Activated B cell treated with CpG ODN at 0.5 μM for 24 hours (primary cell): ENCODE results near the gene AICDA. TPM values are rescaled to one million over a fixed set of nuclear protein-coding genes. Genes with fewer than 3 reads are reported as not detected.
A peak's percentile ranks its signal among the peaks of the same experiment; 100 is the strongest.

Experiments used
- ATAC-seq: fragments of 200-7000 bp; cut with Tn5 transposase; one replicate; pipeline ENCODE4 v1.10.0; 2021; ENCODE audit warnings: low read depth, mild to moderate bottlenecking, moderate library complexity
- CTCF ChIA-PET: fragments of 350-600 bp; sonication (Branson Sonifier 250); formaldehyde crosslinking; loops from one replicate; lab custom pipeline; 2021; ENCODE audit warnings: antibody characterized with exemption; lab: Charles Lee
- POLR2A ChIA-PET: fragments of 350-600 bp; sonication (Branson Sonifier 250); formaldehyde crosslinking; loops from one replicate; lab custom pipeline; 2021; ENCODE audit warnings: antibody characterized with exemption; lab: Charles Lee
- DNase-seq: peaks from one replicate; pipeline ENCODE4 v3.0.0; 2022
- H3K27ac Mint-ChIP-seq: one replicate; pipeline ENCODE4 v1.8.0; 2020; ENCODE audit warnings: mixed read lengths
- H3K27me3 Mint-ChIP-seq: one replicate; pipeline ENCODE4 v1.8.0; 2021; ENCODE audit warnings: mixed read lengths
- H3K36me3 Mint-ChIP-seq: one replicate; pipeline ENCODE4 v1.8.0; 2021; ENCODE audit warnings: low read depth, mixed read lengths
- H3K4me1 Mint-ChIP-seq: one replicate; pipeline ENCODE4 v1.8.0; 2021; ENCODE audit warnings: mixed read lengths
- H3K4me3 Mint-ChIP-seq: one replicate; pipeline ENCODE4 v1.8.0; 2020; ENCODE audit warnings: mild to moderate bottlenecking, mixed read lengths
- H3K9me3 Mint-ChIP-seq: one replicate; pipeline ENCODE4 v1.8.0; 2020; ENCODE audit warnings: mixed read lengths
- CTCF ChIP-seq: fragments of 200-600 bp; IDR thresholded peaks from one replicate; pipeline ENCODE4 v1.8.0; 2022; ENCODE audit warnings: antibody characterized with exemption, mild to moderate bottlenecking
- intact Hi-C: fragments of 100-400 bp; cut with micrococcal nuclease; formaldehyde crosslinking; loops from one replicate; pipeline ENCODE4 v1.15.1; 2024
- total RNA-seq: library from RNA; stranded (reverse); gene quantifications from 2 replicates; pipeline ENCODE4 v1.2.3, GENCODE V29; 2022

AICDA gene
- 3.6 and 7.7 TPM in 2 replicates for total RNA-seq

- H3K27me3 Mint-ChIP-seq: no peaks in the 10 kb centered on the region
- H3K36me3 Mint-ChIP-seq: no peaks in the 10 kb centered on the region
- TF ChIP-seq CTCF: no peak
- ChIA-PET POLR2A (no interaction called here), CTCF (interaction anchor here (1.2 kb wide), 1 partner anchor 68 kb away, joined by 3 read pairs; no protein-coding TSS in a partner anchor)
- peak within 1 kb of the TSS; percentile 28 for H3K4me3 Mint-ChIP-seq
- ATAC-seq (no peak), DNase-seq (no peak)
- H3K4me1 Mint-ChIP-seq: peaks cover 29% of the 10 kb centered on the region
- no peak within 1 kb of the TSS for H3K27ac Mint-ChIP-seq
- intact Hi-C loops: no loop called here
- no peaks in the 10 kb centered on the region for H3K9me3 Mint-ChIP-seq
Observed at GRCh38 chr12:8612629-8613028, at the start of gene AICDA. Gene AICDA, minus strand, starts transcription at chr12:8612859. Its CDS starts 92 bp downstream, at chr12:8612767.

- ATAC-seq: no peak
- POLR2A ChIA-PET: no interaction called here
- Mint-ChIP-seq H3K27ac (no peak overlapping the region), H3K9me3 (no peaks in the 10 kb centered on the region), H3K4me1 (no peaks in the 10 kb centered on the region), H3K27me3 (peaks cover 2% of the 10 kb centered on the region), H3K36me3 (no peaks in the 10 kb centered on the region), H3K4me3 (no peak overlapping the region)
- no peak for TF ChIP-seq CTCF
- DNase-seq: no peak
- intact Hi-C loops: no loop called here
- CTCF ChIA-PET: no interaction called here
Observed at GRCh38 chr12:8661751-8662150, 49.1 kb upstream of the AICDA start.

- no peaks in the 10 kb centered on the region for H3K9me3 Mint-ChIP-seq
- H3K4me1 Mint-ChIP-seq: no peaks in the 10 kb centered on the region
- CTCF ChIA-PET: interaction anchor here (0.6 to 1.5 kb wide), 3 partner anchors 162 to 230 kb away, joined by 3 to 10 read pairs (median 3); no protein-coding TSS in a partner anchor
- peaks cover 2% of the 10 kb centered on the region for H3K27me3 Mint-ChIP-seq
- ATAC-seq (no peak), DNase-seq (no peak)
- no peak overlapping the region for H3K27ac Mint-ChIP-seq
- intact Hi-C loops: no loop called here
- POLR2A ChIA-PET: no interaction called here
- TF ChIP-seq CTCF: no peak
- H3K36me3 Mint-ChIP-seq: no peaks in the 10 kb centered on the region
- no peak overlapping the region for H3K4me3 Mint-ChIP-seq
Observed at GRCh38 chr12:8661016-8661415, 48.4 kb upstream of the AICDA start.

GRCh38 chr12:8658346-8658745, 45.7 kb upstream of the AICDA start:
- intact Hi-C loops: no loop called here
- Mint-ChIP-seq H3K4me3 (no peak overlapping the region), H3K9me3 (no peaks in the 10 kb centered on the region), H3K36me3 (no peaks in the 10 kb centered on the region), H3K4me1 (no peaks in the 10 kb centered on the region), H3K27me3 (no peaks in the 10 kb centered on the region), H3K27ac (no peak overlapping the region)
- ATAC-seq (no peak), DNase-seq (no peak)
- CTCF ChIA-PET: interaction anchor here (1.1 to 2.7 kb wide), 4 partner anchors 114 to 390 kb away, joined by 3 to 26 read pairs (median 13); no protein-coding TSS in a partner anchor
- TF ChIP-seq CTCF: no peak
- POLR2A ChIA-PET: no interaction called here

- DNase-seq (no peak), ATAC-seq (no peak)
- Mint-ChIP-seq H3K4me1 (no peaks in the 10 kb centered on the region), H3K4me3 (no peak overlapping the region), H3K36me3 (no peaks in the 10 kb centered on the region), H3K9me3 (no peaks in the 10 kb centered on the region), H3K27ac (no peak overlapping the region), H3K27me3 (no peaks in the 10 kb centered on the region)
- POLR2A ChIA-PET: interaction anchor here (0.9 kb wide), 1 partner anchor 112 kb away, joined by 3 read pairs; no protein-coding TSS in a partner anchor
- no peak for TF ChIP-seq CTCF
- intact Hi-C loops: no loop called here
- CTCF ChIA-PET: interaction anchor here (1.9 kb wide), 1 partner anchor 235 kb away, joined by 9 read pairs; no protein-coding TSS in a partner anchor
Observed at GRCh38 chr12:8655421-8655820, 42.8 kb upstream of the AICDA start.
